Measurements from ENCODE around the gene ESR2.
"Not testable (repeated sequence)": the region's sequence is repeated elsewhere in the genome, so short reads cannot be mapped to it uniquely, and the experiment has no call there.

The ESR2 gene

GRCh38 chr14:64220056-64220455 is 74.1 kb downstream of the ESR2 start:
- DNase-seq: no peak

- no peak for DNase-seq
These were observed 75.6 kb downstream of the ESR2 start for GRCh38 chr14:64218344-64219240.

GRCh38 chr14:64217834-64218233 is 76.3 kb downstream of the ESR2 start:
- no peak for DNase-seq

- DNase-seq: no peak
These were observed 76.9 kb downstream of the ESR2 start for GRCh38 chr14:64217308-64217707.

- DNase-seq: no peak
These were observed 78.2 kb downstream of the ESR2 start for GRCh38 chr14:64215978-64216377.

- DNase-seq: no peak
These were observed 78.9 kb downstream of the ESR2 start for GRCh38 chr14:64215274-64215673.

GRCh38 chr14:64213853-64214570 is 80.2 kb downstream of the ESR2 start:
- no peak for DNase-seq

- no peak for DNase-seq
These were observed 81.1 kb downstream of the ESR2 start for GRCh38 chr14:64213086-64213485.

- DNase-seq: no peak
These were observed 81.5 kb downstream of the ESR2 start for GRCh38 chr14:64212666-64213065.

- DNase-seq: not testable (repeated sequence)
These were observed 83.3 kb downstream of the ESR2 start for GRCh38 chr14:64210912-64211311.

GRCh38 chr14:64210216-64210615 is 84.0 kb downstream of the ESR2 start:
- DNase-seq: no peak

- no peak for DNase-seq
These were observed 84.6 kb downstream of the ESR2 start for GRCh38 chr14:64209444-64210131.

GRCh38 chr14:64208981-64209380 is 85.2 kb downstream of the ESR2 start:
- no peak for DNase-seq

GRCh38 chr14:64208261-64208660 is 85.9 kb downstream of the ESR2 start:
- no peak for DNase-seq

- DNase-seq: no peak
These were observed 90.7 kb downstream of the ESR2 start for GRCh38 chr14:64203366-64204006.

GRCh38 chr14:64202716-64203115 is 91.5 kb downstream of the ESR2 start:
- no peak for DNase-seq

GRCh38 chr14:64201921-64202545 is 92.1 kb downstream of the ESR2 start:
- no peak for DNase-seq

- no peak for DNase-seq
These were observed 92.9 kb downstream of the ESR2 start for GRCh38 chr14:64201296-64201695.

GRCh38 chr14:64200170-64200569 is 94.0 kb downstream of the ESR2 start:
- DNase-seq: no peak

- DNase-seq: no peak
These were observed 95.7 kb downstream of the ESR2 start for GRCh38 chr14:64198486-64198885.

- no peak for DNase-seq
These were observed 96.2 kb downstream of the ESR2 start for GRCh38 chr14:64197996-64198395.

- DNase-seq: no peak
These were observed 97.3 kb downstream of the ESR2 start for GRCh38 chr14:64196814-64197411.
